Activated CD8-positive, alpha-beta T cell treated with anti-CD3 and anti-CD28 coated beads for 36 hours (primary cell): ENCODE results near the gene TCEANC2. TPM values are rescaled to one million over a fixed set of nuclear protein-coding genes. Genes with fewer than 3 reads are reported as not detected.
A peak's percentile ranks its signal among the peaks of the same experiment; 100 is the strongest.

Source experiments
- ATAC-seq: fragments of 200-7000 bp; cut with Tn5 transposase; one replicate; pipeline ENCODE4 v1.10.0; 2021; ENCODE audit warnings: mild to moderate bottlenecking, moderate library complexity
- CTCF ChIA-PET: fragments of 350-600 bp; sonication (Branson Sonifier 250); formaldehyde crosslinking; loops from one replicate; lab custom pipeline; 2021; ENCODE audit warnings: antibody characterized with exemption; lab: Charles Lee
- POLR2A ChIA-PET: fragments of 350-600 bp; sonication (Branson Sonifier 250); formaldehyde crosslinking; loops from one replicate; lab custom pipeline; 2021; ENCODE audit warnings: antibody characterized with exemption; lab: Charles Lee
- DNase-seq: peaks from one replicate; pipeline ENCODE4 v3.0.0-alpha.2; 2020
- H3K27ac Mint-ChIP-seq: one replicate; pipeline ENCODE4 v1.8.0; 2021; ENCODE audit warnings: mild to moderate bottlenecking, mixed read lengths
- H3K27me3 Mint-ChIP-seq: one replicate; pipeline ENCODE4 v1.8.0; 2021; ENCODE audit warnings: mixed read lengths
- H3K36me3 Mint-ChIP-seq: one replicate; pipeline ENCODE4 v1.8.0; 2021; ENCODE audit warnings: low read depth, mixed read lengths
- H3K4me1 Mint-ChIP-seq: one replicate; pipeline ENCODE4 v1.8.0; 2021; ENCODE audit warnings: low read depth, mixed read lengths
- H3K4me3 Mint-ChIP-seq: one replicate; pipeline ENCODE4 v1.8.0; 2021; ENCODE audit warnings: mild to moderate bottlenecking, moderate library complexity, mixed read lengths
- H3K9me3 Mint-ChIP-seq: one replicate; pipeline ENCODE4 v1.8.0; 2021; ENCODE audit warnings: mixed read lengths
- intact Hi-C: fragments of 100-400 bp; cut with micrococcal nuclease; formaldehyde crosslinking; loops from one replicate; pipeline ENCODE4 v1.10.0; 2022
- microRNA-seq: library from miRNA; unstranded; fragments of <30 nt; microRNA quantifications from one replicate; pipeline ENCODE4 v1.2.0, GENCODE V29; 2022; ENCODE audit warnings: borderline microRNAs expressed, borderline replicate concordance
- total RNA-seq, 2 experiments: library from RNA; stranded (reverse); gene quantifications; one replicate each; pipeline ENCODE4 v1.2.3, GENCODE V29; 2021
- TF ChIP-seq, protein P1 (sequence below): fragments of 200-600 bp; IDR thresholded peaks from one replicate; pipeline ENCODE4 v1.8.0; 2022; ENCODE audit warnings: antibody characterized with exemption, mild to moderate bottlenecking

The TCEANC2 gene
- total RNA-seq, 2 experiments from 2014 or later: 11.1 to 11.2 TPM

DNA sequence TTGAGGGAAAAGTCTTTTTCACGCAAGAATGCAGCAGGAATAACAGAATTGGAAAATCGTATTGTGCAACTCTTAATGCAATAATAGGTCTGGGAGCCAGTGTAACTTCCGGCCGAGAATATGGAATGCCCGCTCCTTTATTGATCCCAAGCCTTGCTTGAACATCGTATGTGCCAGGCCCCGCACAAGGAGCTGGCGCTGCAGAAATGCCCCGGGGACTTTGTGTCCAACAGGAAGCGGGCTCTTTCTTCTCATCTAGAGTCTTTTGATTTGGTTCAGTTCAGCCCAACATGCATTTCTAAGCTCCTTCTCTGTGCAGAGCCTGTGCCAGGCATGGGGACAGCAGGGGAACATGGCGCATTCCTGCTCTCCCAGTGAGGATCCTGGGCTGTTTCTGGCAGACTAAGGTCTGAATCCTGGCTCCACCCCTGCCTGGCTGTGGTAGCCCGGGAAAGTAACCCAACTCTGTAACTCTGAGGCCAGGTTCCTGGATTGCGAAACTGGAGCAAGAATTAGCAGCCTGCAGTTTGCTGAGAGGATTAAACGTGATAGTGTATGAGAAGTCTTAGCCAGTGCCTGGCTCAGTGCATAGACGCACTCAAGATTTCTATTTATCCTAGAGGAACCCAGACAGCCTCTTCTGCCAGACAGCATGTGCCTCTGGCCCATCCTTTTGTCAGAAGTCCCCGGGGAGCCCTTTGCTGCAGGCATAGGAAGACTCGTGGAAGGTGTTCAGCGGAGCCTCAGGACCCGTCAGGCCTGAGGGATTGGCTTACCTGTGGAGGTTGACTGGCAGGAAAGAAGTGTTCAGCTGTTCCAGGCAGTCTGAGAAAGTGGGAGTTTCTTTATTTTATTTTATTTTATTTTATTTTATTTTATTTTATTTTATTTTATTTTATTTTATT, 100.4 kb downstream of the TCEANC2 start:
- CTCF ChIA-PET: no interaction called here
- TF ChIP-seq, protein P1, sequence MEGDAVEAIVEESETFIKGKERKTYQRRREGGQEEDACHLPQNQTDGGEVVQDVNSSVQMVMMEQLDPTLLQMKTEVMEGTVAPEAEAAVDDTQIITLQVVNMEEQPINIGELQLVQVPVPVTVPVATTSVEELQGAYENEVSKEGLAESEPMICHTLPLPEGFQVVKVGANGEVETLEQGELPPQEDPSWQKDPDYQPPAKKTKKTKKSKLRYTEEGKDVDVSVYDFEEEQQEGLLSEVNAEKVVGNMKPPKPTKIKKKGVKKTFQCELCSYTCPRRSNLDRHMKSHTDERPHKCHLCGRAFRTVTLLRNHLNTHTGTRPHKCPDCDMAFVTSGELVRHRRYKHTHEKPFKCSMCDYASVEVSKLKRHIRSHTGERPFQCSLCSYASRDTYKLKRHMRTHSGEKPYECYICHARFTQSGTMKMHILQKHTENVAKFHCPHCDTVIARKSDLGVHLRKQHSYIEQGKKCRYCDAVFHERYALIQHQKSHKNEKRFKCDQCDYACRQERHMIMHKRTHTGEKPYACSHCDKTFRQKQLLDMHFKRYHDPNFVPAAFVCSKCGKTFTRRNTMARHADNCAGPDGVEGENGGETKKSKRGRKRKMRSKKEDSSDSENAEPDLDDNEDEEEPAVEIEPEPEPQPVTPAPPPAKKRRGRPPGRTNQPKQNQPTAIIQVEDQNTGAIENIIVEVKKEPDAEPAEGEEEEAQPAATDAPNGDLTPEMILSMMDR: no peak
- intact Hi-C loops: no loop called here
- H3K36me3 Mint-ChIP-seq: no peaks in the 10 kb centered on the region
- POLR2A ChIA-PET: no interaction called here
- H3K27me3 Mint-ChIP-seq: no peaks in the 10 kb centered on the region
- no peaks in the 10 kb centered on the region for H3K4me1 Mint-ChIP-seq
- DNase-seq (no peak), ATAC-seq (no peak)
- no peaks in the 10 kb centered on the region for H3K9me3 Mint-ChIP-seq
- H3K27ac Mint-ChIP-seq: no peak overlapping the region
- no peak overlapping the region for H3K4me3 Mint-ChIP-seq

Small RNA genes within 50 kb of the gene (microRNA-seq; reads per million reads assigned to microRNA genes)
- 4.5 reads per million, percentile 20 among the genes with 10 or more reads in this experiment for gene MIR4781

Other genes with a start within 250 kb of the TCEANC2 start
- 10 to 100 TPM; 39.6 to 43.9 TPM for gene NDC1, start 215.3 kb upstream of the TCEANC2 start, total RNA-seq
- 10 to 100 TPM; 13.2 to 15.6 TPM for gene YIPF1, start 163.8 kb upstream of the TCEANC2 start, total RNA-seq
- not detected for gene DIO1, start 159.4 kb upstream of the TCEANC2 start, total RNA-seq
- 10 to 100 TPM; 60.5 to 63.5 TPM for gene IFT25, start 107.9 kb upstream of the TCEANC2 start, total RNA-seq
- 10 to 100 TPM; 26.7 to 29.6 TPM for gene LRRC42, start 107.3 kb upstream of the TCEANC2 start, total RNA-seq
- not detected for gene LDLRAD1, start 35.4 kb upstream of the TCEANC2 start, total RNA-seq
- 100 to 1,000 TPM in 1 of 2 experiments, 10 to 100 TPM in 1; 93.4 to 109 TPM for gene TMEM59, start 404 bp upstream of the TCEANC2 start, total RNA-seq
- under 1 TPM in 1 of 2 experiments, not detected in 1; 0.18 TPM for gene CDCP2, start 99.4 kb downstream of the TCEANC2 start, total RNA-seq
- gene CYB5RL, start 146.4 kb downstream of the TCEANC2 start, total RNA-seq: 10 to 100 TPM; 11.4 to 12.6 TPM
- gene MRPL37, start 146.6 kb downstream of the TCEANC2 start, total RNA-seq: 100 to 1,000 TPM; 194 to 198 TPM